ENCODE data around the gene BEND3.
A peak's percentile ranks its signal among the peaks of the same experiment; 100 is the strongest.

The BEND3 gene

DNA sequence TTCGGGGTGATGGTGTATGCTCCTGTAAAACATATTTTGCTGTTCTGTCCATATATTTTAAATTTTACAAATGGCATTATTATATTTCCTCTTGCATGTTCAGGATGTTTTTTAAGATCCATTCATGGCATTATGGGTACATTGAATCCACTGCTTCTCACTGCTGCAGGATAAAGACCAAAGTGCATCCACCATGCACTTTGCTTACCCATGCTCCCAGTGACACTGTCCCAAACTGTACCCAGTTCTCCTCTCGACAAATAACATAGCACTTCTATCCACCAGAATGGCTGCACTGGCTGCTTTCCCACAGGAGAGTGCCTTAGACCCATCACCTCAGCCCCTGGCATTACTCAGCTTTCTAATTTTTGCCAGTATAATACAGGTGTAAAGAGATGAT, 57.6 kb downstream of the BEND3 start:
- Mint-ChIP-seq H3K4me1 (peaks cover 20% of the 10 kb centered on the region), H3K9me3 (peaks cover 4% of the 10 kb centered on the region), H3K27me3 (ENCODE audit: low read depth, poor library complexity) (peaks cover 11% of the 10 kb centered on the region), H3K27ac (no peak overlapping the region), H3K36me3 (ENCODE audit: low read depth) (no peaks in the 10 kb centered on the region), H3K4me3 (no peak overlapping the region)
- no peak for TF ChIP-seq CTCF (IDR thresholded peaks at IDR 0.05)
- no peak for DNase-seq

GRCh38 chr6:107056796-107057195, 58.5 kb downstream of the BEND3 start:
- Mint-ChIP-seq H3K9me3 (peaks cover 4% of the 10 kb centered on the region), H3K4me1 (peaks cover 21% of the 10 kb centered on the region), H3K27me3 (ENCODE audit: low read depth, poor library complexity) (peaks cover 10% of the 10 kb centered on the region), H3K4me3 (no peak overlapping the region), H3K27ac (no peak overlapping the region), H3K36me3 (ENCODE audit: low read depth) (no peaks in the 10 kb centered on the region)
- no peak for TF ChIP-seq CTCF (IDR thresholded peaks at IDR 0.05)
- no peak for DNase-seq

GRCh38 chr6:107047807-107048206, 67.5 kb downstream of the BEND3 start:
- Mint-ChIP-seq H3K4me1 (peaks cover 39% of the 10 kb centered on the region), H3K9me3 (no peaks in the 10 kb centered on the region), H3K27ac (no peak overlapping the region), H3K4me3 (no peak overlapping the region), H3K27me3 (ENCODE audit: low read depth, poor library complexity) (peaks cover 3% of the 10 kb centered on the region), H3K36me3 (ENCODE audit: low read depth) (peaks cover 41% of the 10 kb centered on the region)
- DNase-seq = no peak
- no peak for TF ChIP-seq CTCF (IDR thresholded peaks at IDR 0.05)

GRCh38 chr6:107045826-107046675, 69.3 kb downstream of the BEND3 start:
- Mint-ChIP-seq H3K36me3 (ENCODE audit: low read depth) (peaks cover 48% of the 10 kb centered on the region), H3K27me3 (ENCODE audit: low read depth, poor library complexity) (peaks cover 3% of the 10 kb centered on the region), H3K27ac (peak overlapping the region; percentile 96), H3K9me3 (no peaks in the 10 kb centered on the region), H3K4me1 (peaks cover 22% of the 10 kb centered on the region), H3K4me3 (no peak overlapping the region)
- no peak for TF ChIP-seq CTCF (IDR thresholded peaks at IDR 0.05)
- no peak for DNase-seq

DNA sequence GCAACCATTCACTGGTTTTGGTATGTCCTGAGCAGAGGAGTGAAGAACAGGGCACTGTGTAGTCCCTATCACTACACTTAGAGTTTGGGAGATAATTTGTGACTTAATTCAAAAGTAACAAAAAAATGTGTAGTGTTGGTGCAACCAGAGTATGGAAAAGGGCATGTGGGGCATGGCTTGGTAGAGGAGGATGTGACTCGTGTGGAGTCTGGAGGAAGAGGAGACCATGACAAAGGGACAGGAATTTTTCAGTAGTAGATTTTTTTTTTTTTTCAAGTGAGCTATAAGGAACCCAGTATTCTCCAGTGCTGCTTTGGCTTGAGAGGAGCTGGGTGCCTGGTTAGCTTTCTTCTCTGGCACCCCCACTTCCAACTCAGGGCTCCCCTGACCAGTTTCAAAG, 82.2 kb downstream of the BEND3 start:
- no peak for DNase-seq
- no peaks in the 10 kb centered on the region for H3K27me3 Mint-ChIP-seq (ENCODE audit: low read depth, poor library complexity)
- H3K9me3 Mint-ChIP-seq = no peaks in the 10 kb centered on the region
- TF ChIP-seq CTCF (IDR thresholded peaks at IDR 0.05) = no peak
- no peak overlapping the region for H3K27ac Mint-ChIP-seq
- peaks cover 27% of the 10 kb centered on the region for H3K4me1 Mint-ChIP-seq
- no peak overlapping the region for H3K4me3 Mint-ChIP-seq
- peaks cover 43% of the 10 kb centered on the region for H3K36me3 Mint-ChIP-seq (ENCODE audit: low read depth)

DNA sequence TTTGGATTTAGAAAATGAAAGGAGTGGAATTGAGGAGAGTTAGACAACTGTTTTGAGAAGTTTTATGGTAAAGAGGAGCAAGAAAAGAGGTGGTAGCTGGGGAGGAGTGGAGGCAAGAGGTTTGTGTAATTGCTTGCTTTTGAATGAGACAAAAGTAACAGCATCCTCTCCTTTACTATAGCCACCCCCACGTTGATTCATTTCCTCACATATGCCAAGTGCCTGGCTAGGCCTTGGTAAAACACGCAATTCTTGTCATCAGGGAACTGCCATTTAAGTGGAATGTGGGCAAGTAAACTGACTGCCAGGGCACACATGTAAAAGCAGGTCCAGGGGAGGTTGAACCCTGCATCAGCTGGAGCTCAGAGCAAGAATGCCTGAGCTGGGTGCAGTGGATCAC, 83.3 kb downstream of the BEND3 start:
- H3K27me3 Mint-ChIP-seq (ENCODE audit: low read depth, poor library complexity) = no peaks in the 10 kb centered on the region
- H3K36me3 Mint-ChIP-seq (ENCODE audit: low read depth) = peaks cover 44% of the 10 kb centered on the region
- DNase-seq = no peak
- no peak for TF ChIP-seq CTCF (IDR thresholded peaks at IDR 0.05)
- H3K9me3 Mint-ChIP-seq = peaks cover 4% of the 10 kb centered on the region
- no peak overlapping the region for H3K4me3 Mint-ChIP-seq
- H3K27ac Mint-ChIP-seq = no peak overlapping the region
- peaks cover 27% of the 10 kb centered on the region for H3K4me1 Mint-ChIP-seq
